GM12864 (cell line): Measurements from ENCODE around the gene MOGAT3.
A peak's percentile ranks its signal among the peaks of the same experiment; 100 is the strongest.

Source experiments
- DNase-seq: peaks from one replicate; pipeline ENCODE4 v3.0.0-alpha.2; 2011; ENCODE audit warnings: low read depth
- H3K4me3 ChIP-seq: 2 replicates; pipeline ENCODE4 v1.5.1; 2011; ENCODE audit warnings: mild to moderate bottlenecking, low read depth, low read length, control low read depth
- CTCF ChIP-seq: IDR thresholded peaks from 2 replicates; pipeline ENCODE4 v1.5.1; 2011; ENCODE audit warnings: low read depth, mild to moderate bottlenecking, moderate library complexity, low read length, control low read depth, inconsistent platforms; ENCODE audit errors: missing control alignments

MOGAT3 gene, protein sequence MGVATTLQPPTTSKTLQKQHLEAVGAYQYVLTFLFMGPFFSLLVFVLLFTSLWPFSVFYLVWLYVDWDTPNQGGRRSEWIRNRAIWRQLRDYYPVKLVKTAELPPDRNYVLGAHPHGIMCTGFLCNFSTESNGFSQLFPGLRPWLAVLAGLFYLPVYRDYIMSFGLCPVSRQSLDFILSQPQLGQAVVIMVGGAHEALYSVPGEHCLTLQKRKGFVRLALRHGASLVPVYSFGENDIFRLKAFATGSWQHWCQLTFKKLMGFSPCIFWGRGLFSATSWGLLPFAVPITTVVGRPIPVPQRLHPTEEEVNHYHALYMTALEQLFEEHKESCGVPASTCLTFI

GRCh38 chr7:101200862-101201599 lies at the start of gene MOGAT3:
TSS of gene MOGAT3 (minus strand) at chr7:101201036. CDS start at chr7:101200854, 182 bp downstream.
- DNase-seq: no peak
- TF ChIP-seq CTCF: no peak
- H3K4me3 ChIP-seq: no peak within 1 kb of the TSS

DNA sequence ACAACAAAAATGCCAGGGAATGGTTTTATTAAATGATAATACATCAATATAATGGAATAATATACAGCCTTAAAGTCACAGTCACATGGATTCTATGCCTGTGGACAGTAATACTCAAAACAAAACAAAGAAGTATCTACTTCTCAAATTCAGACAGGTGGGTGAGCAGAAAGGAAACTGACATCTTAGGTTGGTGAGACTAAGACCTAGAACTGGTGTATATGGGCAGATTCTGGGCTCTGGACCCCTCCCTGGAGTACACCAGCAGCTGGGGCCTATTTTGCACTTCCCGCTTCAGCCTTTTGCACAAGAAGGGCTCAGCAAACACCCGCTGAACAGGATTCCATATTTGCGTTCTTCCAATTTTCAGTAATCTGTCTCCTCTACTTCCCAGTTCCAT lies 49.5 kb upstream of the MOGAT3 start:
- peak overlapping the region; percentile 88; the same call in 1 of the 2 replicates for H3K4me3 ChIP-seq

GRCh38 chr7:101248276-101248675 lies 47.4 kb upstream of the MOGAT3 start:
- H3K4me3 ChIP-seq: no peak overlapping the region
- DNase-seq: no peak
- TF ChIP-seq CTCF: no peak

More for the DNA sequence above, 49.5 kb upstream of the MOGAT3 start:
- DNase-seq: peak; percentile 46
- TF ChIP-seq CTCF: no peak

GRCh38 chr7:101245147-101245668 lies 44.4 kb upstream of the MOGAT3 start:
- TF ChIP-seq CTCF: no peak
- H3K4me3 ChIP-seq: peak overlapping the region; percentile 95
- no peak for DNase-seq

GRCh38 chr7:101244375-101245146 lies 43.7 kb upstream of the MOGAT3 start, which contains the start of gene FIS1:
TSS of gene FIS1 (minus strand) at chr7:101245081. CDS start at chr7:101245004, 77 bp downstream.
- TF ChIP-seq CTCF: peak; percentile 85
- peak; percentile 68 for DNase-seq

DNA sequence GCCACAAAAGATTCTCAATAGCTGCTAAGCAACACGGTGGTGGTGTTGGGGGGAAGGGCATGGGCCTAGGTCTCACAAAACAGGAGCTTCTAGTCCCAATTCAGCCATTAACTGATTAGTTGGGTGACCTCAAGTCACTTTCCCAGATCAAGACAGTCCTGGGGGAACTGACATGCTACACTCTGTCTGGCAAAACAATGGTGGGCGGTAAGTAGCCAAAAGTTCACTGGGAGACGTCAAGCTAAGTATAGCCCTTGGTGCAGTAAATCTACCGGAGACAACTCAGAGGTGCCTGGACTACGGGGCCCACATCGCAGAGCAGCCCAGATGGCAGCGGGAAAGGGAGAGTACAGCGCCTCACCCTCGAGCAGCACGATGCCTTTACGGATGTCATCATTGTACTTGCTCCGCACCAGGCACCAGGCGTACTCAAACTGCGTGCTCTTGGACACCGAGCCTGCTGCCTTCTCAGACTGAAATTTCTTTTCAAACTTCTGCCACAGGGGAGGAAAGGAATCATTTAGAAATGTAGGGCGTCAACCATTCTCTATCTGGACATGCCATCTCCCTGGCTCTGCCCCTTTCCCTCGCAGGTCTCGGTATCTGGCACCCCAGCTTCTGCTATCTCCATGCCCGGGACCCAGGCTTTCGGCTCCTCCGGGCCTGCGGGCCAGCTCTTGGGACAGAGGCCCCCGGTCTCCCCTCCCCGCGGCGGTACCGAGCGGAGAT lies 43.0 kb upstream of the MOGAT3 start:
- H3K4me3 ChIP-seq: peak overlapping the region; percentile 95
- no peak for DNase-seq
- TF ChIP-seq CTCF: no peak

More at GRCh38 chr7:101244375-101245146, 43.7 kb upstream of the MOGAT3 start, which contains the start of gene FIS1:
- H3K4me3 ChIP-seq: peak within 1 kb of the TSS; percentile 95
